ENCODE measurements around the gene SRR. TPM values are rescaled to one million over a fixed set of nuclear protein-coding genes. Genes with fewer than 3 reads are reported as not detected.

Gene SRR
- total and polyA plus RNA-seq, 9 of the 15 experiments (the other 6 are each of a cell fraction or from before 2014, with no cell fraction given), result 5.0 to 19.4 (median 7.9) TPM

GRCh38 chr17:2369039-2369438 is 65.3 kb downstream of the SRR start:
- Histone ChIP-seq H4K20me1 (replicated peaks; ENCODE audit: control insufficient read depth, insufficient read depth, low read length) (no peaks in the 10 kb centered on the region), H3K9me3 (replicated peaks; ENCODE audit: control insufficient read depth, insufficient read depth, low read depth, low read length) (no peaks in the 10 kb centered on the region), H3K27me3 (ENCODE audit: control insufficient read depth in 2 of 2, insufficient read depth in 2 of 2, low read length in 2 of 2) (no peaks in the 10 kb centered on the region), H3K9me1 (ENCODE audit: control insufficient read depth, insufficient read depth, low read length) (no peaks in the 10 kb centered on the region), H3K4me2 (ENCODE audit: insufficient read depth, low read length) (no peak overlapping the region), H3K4me3 (no peak overlapping the region), H2AFZ (ENCODE audit: low read depth, low read length) (no peak overlapping the region), H3K4me1 (replicated peaks in 1 of 2; ENCODE audit: control insufficient read depth in 2 of 2, insufficient read depth in 2 of 2, low read length in 2 of 2) (peaks cover 0 to 6% of the 10 kb centered on the region in 2 experiments; a peak in 2 of 5 replicates), H3K9ac (ENCODE audit: insufficient read depth in 1 of 2, low read depth in 2 of 2, low read length in 2 of 2) (no peak overlapping the region), H3K27ac (ENCODE audit: extremely low read depth, low read depth, low read length) (no peak overlapping the region), H3K36me3 (ENCODE audit: control insufficient read depth, insufficient read depth, low read length) (no peaks in the 10 kb centered on the region), H3K79me2 (ENCODE audit: control insufficient read depth, insufficient read depth, low read length) (no peaks in the 10 kb centered on the region)
- ChIA-PET POLR2A (interaction anchor here (0.6 to 2.2 kb wide), 3 partner anchors 13 to 66 kb away, joined by 3 to 8 read pairs (median 4); no protein-coding TSS in a partner anchor), CTCF (ENCODE audit: low intra/inter-chr PET ratio) (interaction anchor here (1.3 kb wide), 1 partner anchor 47 kb away, joined by 7 read pairs; no protein-coding TSS in a partner anchor)
- FAIRE-seq (no peak), ATAC-seq (no peak), DNase-seq (ENCODE audit: extremely low read depth in 1 of 4, low spot score in 3 of 4) (no peak)
- in situ Hi-C loops (cut with MboI), result no loop called here
- BruUV-seq (replicated peaks), result no TSS peak
- TF ChIP-seq STAT5A (IDR thresholded peaks at IDR 0.05; ENCODE audit: borderline replicate concordance, low read length) (no peak), CTCF (IDR thresholded peaks at IDR 0.05 in 2 of 3, conservative IDR thresholded peaks at IDR 0.05 in 1 of 3; ENCODE audit: insufficient read depth in 2 of 3, low read depth in 1 of 3, low read length in 3 of 3) (no peak), E2F4 (CRISPR knock-in tag; IDR thresholded peaks at IDR 0.05; ENCODE audit: low read depth) (no peak), TAF7 (tag; IDR thresholded peaks at IDR 0.05) (no peak), EWSR1 (IDR thresholded peaks at IDR 0.05; ENCODE audit: borderline replicate concordance, low read depth, partially characterized antibody) (no peak), COPS2 (conservative IDR thresholded peaks at IDR 0.05) (no peak), FOXK2 (conservative IDR thresholded peaks at IDR 0.05 in 1 of 2, IDR thresholded peaks at IDR 0.05 in 1 of 2; ENCODE audit: low read depth in 2 of 2) (no peak), HNRNPH1 (optimal IDR thresholded peaks at IDR 0.05; ENCODE audit: low read depth, low read length) (no peak), ZNF184 (CRISPR knock-in tag; IDR thresholded peaks at IDR 0.05) (no peak), RFX7 (CRISPR knock-in tag; IDR thresholded peaks at IDR 0.05) (no peak), ARID2 (IDR thresholded peaks at IDR 0.05) (no peak), FOXJ3 (CRISPR knock-in tag; IDR thresholded peaks at IDR 0.05) (no peak)
- 27% methylated on average over 3 of the region's 5 CpGs for WGBS (ENCODE audit: insufficient coverage, low coverage, missing lambda C conversion rate)
- intact Hi-C loops (cut with micrococcal nuclease), result no loop called here
